ENCODE measurements around the gene CDRT4.

The CDRT4 gene

DNA sequence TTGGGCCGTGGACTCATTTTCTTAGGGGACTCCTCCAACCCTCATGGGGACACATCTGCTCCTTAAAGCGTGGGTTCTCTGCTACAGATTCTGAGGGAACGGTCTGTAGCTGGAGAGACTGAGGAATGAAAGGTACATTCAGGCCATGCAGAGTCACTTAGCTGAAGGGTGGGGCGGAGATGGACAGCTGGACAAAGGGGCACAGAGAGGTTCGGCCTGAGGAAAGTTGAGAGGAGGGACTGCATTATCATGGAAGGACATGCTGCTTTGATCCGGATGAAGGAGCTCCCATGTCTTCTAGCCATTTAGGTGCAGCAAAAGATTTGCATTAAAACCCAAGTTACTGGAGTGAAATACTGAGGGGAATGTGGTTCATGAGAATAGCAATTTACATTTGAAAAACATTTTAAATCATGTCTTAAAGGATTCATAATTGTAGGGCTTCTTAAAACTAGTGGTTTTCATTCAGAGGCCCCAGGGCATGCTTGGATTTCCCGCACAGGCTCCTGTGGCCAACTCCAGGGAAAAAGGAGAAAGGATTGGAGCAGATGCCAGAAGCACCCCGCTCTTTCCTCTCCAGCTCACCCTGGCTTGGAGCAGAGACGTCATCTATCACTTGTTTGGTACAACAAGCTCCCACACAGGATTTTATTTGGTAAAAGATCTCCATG lies 54.2 kb downstream of the CDRT4 start:
- H3K4me3 ChIP-seq (ENCODE audit: low read depth, low read length), result no peak overlapping the region
- CTCF ChIA-PET, result interaction anchor here (1.4 to 2.3 kb wide), 2 partner anchors 90 to 150 kb away, joined by 5 to 7 read pairs; no protein-coding TSS in a partner anchor
- TF ChIP-seq, protein P1, sequence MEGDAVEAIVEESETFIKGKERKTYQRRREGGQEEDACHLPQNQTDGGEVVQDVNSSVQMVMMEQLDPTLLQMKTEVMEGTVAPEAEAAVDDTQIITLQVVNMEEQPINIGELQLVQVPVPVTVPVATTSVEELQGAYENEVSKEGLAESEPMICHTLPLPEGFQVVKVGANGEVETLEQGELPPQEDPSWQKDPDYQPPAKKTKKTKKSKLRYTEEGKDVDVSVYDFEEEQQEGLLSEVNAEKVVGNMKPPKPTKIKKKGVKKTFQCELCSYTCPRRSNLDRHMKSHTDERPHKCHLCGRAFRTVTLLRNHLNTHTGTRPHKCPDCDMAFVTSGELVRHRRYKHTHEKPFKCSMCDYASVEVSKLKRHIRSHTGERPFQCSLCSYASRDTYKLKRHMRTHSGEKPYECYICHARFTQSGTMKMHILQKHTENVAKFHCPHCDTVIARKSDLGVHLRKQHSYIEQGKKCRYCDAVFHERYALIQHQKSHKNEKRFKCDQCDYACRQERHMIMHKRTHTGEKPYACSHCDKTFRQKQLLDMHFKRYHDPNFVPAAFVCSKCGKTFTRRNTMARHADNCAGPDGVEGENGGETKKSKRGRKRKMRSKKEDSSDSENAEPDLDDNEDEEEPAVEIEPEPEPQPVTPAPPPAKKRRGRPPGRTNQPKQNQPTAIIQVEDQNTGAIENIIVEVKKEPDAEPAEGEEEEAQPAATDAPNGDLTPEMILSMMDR (IDR thresholded peaks at IDR 0.05; ENCODE audit: insufficient read depth, low read length, missing control alignments), result no peak
- DNase-seq (ENCODE audit: low read depth, low spot score), result no peak
- POLR2A ChIA-PET, result interaction anchor here (0.7 kb wide), 1 partner anchor 17 kb away, joined by 3 read pairs; no protein-coding TSS in a partner anchor

DNA sequence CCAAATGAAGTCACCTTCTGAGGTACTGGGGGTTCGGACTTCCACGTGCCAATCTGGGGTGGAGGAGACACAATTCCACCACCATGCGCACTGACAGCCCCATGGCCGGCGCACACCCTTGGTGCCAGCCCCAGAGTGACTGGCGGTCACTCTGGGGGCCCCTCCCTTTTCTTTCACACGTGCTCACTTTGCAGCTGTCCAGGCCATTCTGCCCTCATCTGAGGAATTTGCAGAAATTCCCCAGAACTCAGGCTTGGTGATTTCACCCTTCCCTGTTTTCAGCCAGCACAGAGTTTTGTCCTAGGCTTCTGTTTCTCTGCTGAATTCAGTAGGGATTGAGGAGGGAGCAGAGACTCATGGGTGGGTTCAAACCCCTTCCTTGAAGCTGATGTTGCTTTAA lies 54.8 kb downstream of the CDRT4 start:
- no peak overlapping the region for H3K4me3 ChIP-seq (ENCODE audit: low read depth, low read length)
- ChIA-PET POLR2A (interaction anchor here (0.7 kb wide), 1 partner anchor 17 kb away, joined by 3 read pairs; no protein-coding TSS in a partner anchor), CTCF (interaction anchor here (1.4 to 2.3 kb wide), 3 partner anchors 13 to 149 kb away, joined by 4 to 7 read pairs (median 5); no protein-coding TSS in a partner anchor)
- DNase-seq (ENCODE audit: low read depth, low spot score), result no peak
- TF ChIP-seq, protein P1 (IDR thresholded peaks at IDR 0.05; ENCODE audit: insufficient read depth, low read length, missing control alignments), result no peak

DNA sequence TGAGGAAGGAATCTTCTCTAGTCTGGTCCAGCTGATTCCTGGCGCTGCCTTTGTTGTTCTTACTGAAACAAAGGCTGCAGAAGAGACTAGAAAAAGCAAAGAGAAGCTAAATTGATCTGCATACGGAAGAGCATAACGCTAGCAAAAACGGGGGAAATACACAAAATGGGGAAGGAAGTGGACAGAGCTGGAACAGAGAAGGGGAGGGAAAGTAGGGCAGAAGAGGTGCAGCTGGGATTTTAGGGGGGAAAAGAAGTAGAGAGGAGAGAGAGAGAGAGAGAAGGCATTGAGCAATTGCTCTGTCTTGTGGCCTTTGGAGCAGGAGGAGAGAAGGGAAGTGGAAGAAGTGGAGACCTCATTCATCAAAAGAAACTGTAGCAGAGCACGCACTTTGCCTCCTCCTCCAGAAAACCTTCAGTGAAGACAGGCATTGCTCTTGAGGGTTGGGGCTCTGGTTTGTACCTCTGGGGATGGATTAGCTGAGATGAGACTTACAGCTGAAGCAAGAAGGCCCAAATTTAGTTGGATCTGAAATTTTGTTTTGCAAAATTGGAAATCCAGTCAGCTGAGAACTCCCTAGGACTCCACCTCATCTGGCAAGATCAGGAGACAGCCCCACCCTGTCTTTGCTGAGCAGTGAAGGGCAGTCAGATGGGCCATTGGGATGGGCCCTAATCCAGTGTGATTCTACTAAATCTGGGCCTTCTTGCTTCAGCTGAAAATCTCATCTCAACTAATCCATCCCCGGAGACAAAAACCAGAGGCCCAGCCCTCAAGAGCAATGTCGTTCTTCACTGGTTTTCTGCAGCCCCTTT lies 55.8 kb downstream of the CDRT4 start:
- no peak for DNase-seq (ENCODE audit: low read depth, low spot score)
- ChIA-PET POLR2A (no interaction called here), CTCF (interaction anchor here (0.9 to 2.3 kb wide), 5 partner anchors 13 to 148 kb away, joined by 3 to 7 read pairs (median 4); no protein-coding TSS in a partner anchor)
- no peak overlapping the region for H3K4me3 ChIP-seq (ENCODE audit: low read depth, low read length)
- TF ChIP-seq, protein P1 (IDR thresholded peaks at IDR 0.05; ENCODE audit: insufficient read depth, low read length, missing control alignments), result no peak

DNA sequence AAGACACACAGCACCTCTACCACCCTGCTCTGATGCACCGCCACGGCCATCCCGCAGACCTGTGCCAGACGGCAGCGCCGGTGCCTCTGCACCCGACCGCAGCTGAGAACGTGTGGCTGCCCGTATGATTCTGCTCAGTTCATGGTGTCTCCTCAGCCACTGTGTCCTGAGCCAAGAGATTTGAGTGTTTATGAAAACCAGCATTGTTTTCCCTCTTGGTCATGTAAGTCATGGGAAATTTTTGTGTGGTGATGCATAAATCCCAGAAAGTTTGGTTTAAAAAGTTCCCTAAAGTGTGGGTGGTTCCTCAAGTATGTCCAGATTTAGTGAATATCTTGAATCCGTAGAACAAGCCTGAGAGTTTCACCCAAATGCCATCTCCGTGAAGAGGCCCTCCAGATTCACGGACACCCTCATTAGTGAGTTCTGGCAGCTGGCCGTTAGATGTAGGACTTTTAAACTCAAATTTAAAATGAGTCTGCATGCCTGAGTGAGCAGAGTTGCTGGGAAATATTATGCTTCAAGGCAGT lies 57.6 kb downstream of the CDRT4 start:
- peak; percentile 92 for DNase-seq (ENCODE audit: low read depth, low spot score)
- ChIA-PET POLR2A (interaction anchor here (1.0 kb wide), 1 partner anchor 48 kb away, joined by 3 read pairs; no protein-coding TSS in a partner anchor), CTCF (no interaction called here)
- no peak overlapping the region for H3K4me3 ChIP-seq (ENCODE audit: low read depth, low read length)
- TF ChIP-seq, protein P1 (IDR thresholded peaks at IDR 0.05; ENCODE audit: insufficient read depth, low read length, missing control alignments), result no peak

DNA sequence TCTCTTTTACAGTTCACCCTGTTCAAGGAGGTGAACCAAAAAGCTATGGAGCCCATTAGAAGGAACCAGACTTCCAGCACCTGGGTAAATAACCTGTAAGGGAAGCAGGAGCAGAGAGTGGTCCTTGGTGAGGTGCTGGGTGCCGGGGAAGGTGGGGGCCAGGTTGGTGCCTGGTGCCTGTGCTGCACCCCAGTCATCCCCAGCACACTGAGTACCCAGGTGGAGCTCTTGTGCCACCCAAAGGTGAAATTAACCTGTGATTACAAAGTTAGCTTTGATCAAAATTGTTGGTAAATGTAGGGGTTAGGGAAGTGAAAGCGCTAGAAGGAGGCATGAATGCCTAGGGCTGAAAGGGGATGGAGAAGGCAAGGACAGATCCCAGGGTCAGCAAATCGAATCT lies 58.6 kb downstream of the CDRT4 start:
- no peak for DNase-seq (ENCODE audit: low read depth, low spot score)
- POLR2A ChIA-PET, result interaction anchor here (0.9 kb wide), 1 partner anchor 49 kb away, joined by 3 read pairs; no protein-coding TSS in a partner anchor
- no peak overlapping the region for H3K4me3 ChIP-seq (ENCODE audit: low read depth, low read length)
- TF ChIP-seq, protein P1 (IDR thresholded peaks at IDR 0.05; ENCODE audit: insufficient read depth, low read length, missing control alignments), result no peak
- CTCF ChIA-PET, result no interaction called here

DNA sequence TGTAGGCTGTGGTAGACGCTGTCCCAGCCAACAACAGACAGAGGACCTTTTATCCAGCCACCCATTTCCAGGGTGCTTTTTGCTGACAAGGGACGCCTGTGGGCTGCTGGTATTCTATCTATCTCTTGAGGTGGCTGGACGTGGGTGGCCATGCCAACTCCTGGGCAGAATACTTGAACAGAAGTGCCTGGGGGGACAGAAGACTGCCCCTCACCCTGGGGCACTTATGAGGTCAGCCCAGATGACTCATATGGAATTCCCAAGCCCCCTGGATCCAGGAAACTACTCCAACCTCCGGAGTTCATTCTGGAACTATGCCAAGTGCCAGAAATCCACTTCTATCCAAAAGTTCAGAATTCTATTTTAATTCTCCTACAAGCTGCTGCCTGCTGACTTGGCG lies 61.3 kb downstream of the CDRT4 start:
- ChIA-PET POLR2A (no interaction called here), CTCF (no interaction called here)
- TF ChIP-seq, protein P1 (IDR thresholded peaks at IDR 0.05; ENCODE audit: insufficient read depth, low read length, missing control alignments), result no peak
- DNase-seq (ENCODE audit: low read depth, low spot score), result no peak
- no peak overlapping the region for H3K4me3 ChIP-seq (ENCODE audit: low read depth, low read length)

Data from AG04449 (cell line).